Gastroesophageal sphincter (tissue), 3 donors: ENCODE results near the gene PRKCQ.

Experiments
- POLR2A ChIP-seq, 2 donors: fragments of 450-650 bp; IDR thresholded peaks; one replicate each; pipeline ENCODE4 v1.6.1; 2017; ENCODE audit warnings: antibody characterized with exemption in 2 of 2, mild to moderate bottlenecking in 2 of 2, moderate library complexity in 1 of 2
- POLR2AphosphoS5 ChIP-seq: sonication (generic); formaldehyde crosslinking; IDR thresholded peaks from one replicate; pipeline ENCODE4 v1.6.1; 2017; ENCODE audit warnings: antibody characterized with exemption
- TF ChIP-seq, protein P1 (sequence below), 4 experiments: fragments of 200-600 bp in 2 of 4; fragments of 450-650 bp in 2 of 4; sonication (generic) in 1 of 4; IDR thresholded peaks; one replicate each; pipeline ENCODE4 v1.5.1; 2017 to 2019; ENCODE audit warnings: antibody characterized with exemption in 4 of 4, mild to moderate bottlenecking in 2 of 4, moderate library complexity in 2 of 4

DNA sequence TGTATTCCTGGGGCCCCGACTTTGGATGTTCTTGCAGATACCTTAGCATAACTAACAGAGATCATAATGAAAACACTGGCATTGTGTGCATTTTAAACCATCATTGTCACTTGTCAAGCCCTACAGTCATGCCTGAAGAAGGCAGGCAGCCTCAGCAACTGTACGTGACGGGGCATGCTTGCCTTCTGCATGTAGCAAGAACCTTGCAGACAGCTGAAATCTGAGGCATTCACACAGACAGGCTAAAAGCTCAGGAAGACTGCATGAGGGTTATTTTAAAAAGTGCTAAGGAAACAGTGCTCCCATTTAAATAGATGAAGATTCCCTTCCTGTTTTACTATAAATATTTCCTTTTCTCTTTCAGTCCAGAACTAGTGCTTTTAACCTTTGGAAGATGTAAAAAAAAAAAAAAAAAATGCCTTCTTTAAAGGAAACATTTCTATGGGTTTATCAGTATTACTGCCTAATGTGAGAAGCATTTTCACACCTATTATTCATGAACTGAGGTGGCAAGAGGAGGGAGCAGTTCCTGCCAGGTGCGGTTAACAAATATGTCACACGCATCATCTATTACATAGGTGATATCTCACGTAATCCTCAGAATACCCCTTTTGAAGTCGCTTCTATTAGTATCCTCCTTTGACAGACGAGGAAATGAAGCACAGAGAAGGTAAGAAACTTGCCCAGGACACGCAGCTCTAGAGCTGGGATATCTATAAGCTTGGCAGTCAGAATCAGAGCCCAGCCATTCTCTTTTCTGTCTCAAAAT, 88.1 kb downstream of the PRKCQ start:
- no peak for TF ChIP-seq POLR2A (IDR thresholded peaks at IDR 0.05)
- TF ChIP-seq, protein P1, sequence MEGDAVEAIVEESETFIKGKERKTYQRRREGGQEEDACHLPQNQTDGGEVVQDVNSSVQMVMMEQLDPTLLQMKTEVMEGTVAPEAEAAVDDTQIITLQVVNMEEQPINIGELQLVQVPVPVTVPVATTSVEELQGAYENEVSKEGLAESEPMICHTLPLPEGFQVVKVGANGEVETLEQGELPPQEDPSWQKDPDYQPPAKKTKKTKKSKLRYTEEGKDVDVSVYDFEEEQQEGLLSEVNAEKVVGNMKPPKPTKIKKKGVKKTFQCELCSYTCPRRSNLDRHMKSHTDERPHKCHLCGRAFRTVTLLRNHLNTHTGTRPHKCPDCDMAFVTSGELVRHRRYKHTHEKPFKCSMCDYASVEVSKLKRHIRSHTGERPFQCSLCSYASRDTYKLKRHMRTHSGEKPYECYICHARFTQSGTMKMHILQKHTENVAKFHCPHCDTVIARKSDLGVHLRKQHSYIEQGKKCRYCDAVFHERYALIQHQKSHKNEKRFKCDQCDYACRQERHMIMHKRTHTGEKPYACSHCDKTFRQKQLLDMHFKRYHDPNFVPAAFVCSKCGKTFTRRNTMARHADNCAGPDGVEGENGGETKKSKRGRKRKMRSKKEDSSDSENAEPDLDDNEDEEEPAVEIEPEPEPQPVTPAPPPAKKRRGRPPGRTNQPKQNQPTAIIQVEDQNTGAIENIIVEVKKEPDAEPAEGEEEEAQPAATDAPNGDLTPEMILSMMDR (IDR thresholded peaks at IDR 0.05): no peak
- no peak for TF ChIP-seq POLR2AphosphoS5
